GM19467 (cell line): ENCODE results near the gene KCTD15.
"Not testable (repeated sequence)": the region's sequence is repeated elsewhere in the genome, so short reads cannot be mapped to it uniquely, and the experiment has no call there.

Experiments
- ATAC-seq: cut with Tn5 transposase; IDR thresholded peaks from one replicate; pipeline ENCODE4 v1.9.1; 2021; ENCODE audit warnings: mild to moderate bottlenecking, moderate library complexity; ENCODE audit not compliant: unreplicated experiment

Gene KCTD15

DNA sequence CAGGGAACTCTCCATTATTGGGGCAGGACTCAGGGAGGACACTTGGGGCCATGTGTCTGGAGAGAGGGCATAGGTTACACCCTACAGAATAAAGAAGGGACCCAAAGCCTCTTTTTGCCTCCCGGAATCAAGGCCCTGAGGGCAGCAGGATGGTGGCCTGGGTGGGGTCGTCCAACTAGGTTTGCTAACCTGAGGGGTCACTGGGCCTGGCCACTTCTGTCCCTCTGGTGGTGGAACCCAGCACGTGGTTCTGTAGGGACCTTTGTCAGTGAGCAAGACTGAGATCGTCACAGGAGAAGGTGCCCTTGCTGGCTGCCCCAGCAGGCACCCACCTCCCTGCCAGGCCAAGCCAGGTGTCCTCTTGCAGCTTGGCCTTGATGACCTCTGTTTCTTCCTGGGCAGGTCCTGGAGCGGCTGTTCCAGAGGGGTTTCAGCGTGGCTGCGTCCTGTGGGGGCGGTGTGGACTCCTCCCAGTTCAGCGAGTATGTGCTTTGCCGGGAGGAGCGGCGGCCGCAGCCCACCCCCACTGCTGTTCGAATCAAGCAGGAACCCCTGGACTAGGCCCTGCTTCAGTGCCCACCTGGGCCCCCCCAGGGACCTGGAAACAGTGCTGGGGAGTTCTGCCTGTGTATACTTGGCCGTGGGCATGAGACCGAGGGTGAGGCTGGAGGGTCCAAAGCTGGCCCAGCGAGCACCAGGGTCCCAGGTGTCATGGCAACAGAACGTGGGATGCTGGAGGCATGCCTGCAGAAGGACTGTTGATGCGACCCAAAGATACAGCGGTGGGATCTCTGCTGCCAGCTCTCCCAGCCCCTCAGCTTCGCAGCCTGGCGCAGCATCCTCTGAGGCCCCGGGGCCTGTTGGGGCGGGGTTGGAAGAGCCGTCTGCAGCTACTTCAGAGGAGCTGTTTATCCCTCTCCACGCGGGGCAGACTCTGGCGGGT is 16.0 kb downstream of the KCTD15 start:
- ATAC-seq, result no peak

DNA sequence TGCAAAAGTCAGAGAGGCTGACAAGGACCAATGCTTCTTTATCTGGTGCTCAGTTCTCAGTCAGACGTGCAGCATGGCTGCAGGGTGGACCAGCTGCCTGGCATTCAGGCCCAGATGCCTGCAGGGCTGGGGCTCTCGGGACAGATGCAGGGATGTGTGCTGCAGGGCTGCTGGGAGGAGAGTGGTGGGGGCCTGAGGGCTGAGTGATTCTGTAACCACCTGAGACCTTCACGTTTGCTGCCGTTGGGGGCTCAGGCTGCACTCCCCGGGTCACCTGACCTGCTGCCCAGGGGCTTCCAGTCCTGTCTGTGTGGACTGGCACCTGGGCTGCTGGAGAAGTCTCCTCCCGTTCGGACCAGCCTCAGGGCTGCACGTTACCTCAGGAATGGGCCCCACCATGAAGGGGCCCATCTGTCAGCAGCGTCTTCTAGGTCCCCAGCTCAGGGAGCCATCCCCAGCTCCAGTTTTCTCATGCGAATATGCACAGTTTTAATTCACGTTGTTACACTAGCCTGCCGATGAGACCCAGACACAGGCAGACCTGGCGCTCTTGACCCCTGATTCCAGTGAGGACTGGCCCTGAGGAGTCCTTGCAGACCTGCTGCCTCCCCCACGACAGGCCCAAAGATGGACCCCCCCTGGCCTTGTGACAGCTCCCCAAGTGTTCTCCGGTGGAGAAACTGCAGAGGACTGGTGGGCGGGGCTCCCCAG is 16.9 kb downstream of the KCTD15 start:
- no peak for ATAC-seq

DNA sequence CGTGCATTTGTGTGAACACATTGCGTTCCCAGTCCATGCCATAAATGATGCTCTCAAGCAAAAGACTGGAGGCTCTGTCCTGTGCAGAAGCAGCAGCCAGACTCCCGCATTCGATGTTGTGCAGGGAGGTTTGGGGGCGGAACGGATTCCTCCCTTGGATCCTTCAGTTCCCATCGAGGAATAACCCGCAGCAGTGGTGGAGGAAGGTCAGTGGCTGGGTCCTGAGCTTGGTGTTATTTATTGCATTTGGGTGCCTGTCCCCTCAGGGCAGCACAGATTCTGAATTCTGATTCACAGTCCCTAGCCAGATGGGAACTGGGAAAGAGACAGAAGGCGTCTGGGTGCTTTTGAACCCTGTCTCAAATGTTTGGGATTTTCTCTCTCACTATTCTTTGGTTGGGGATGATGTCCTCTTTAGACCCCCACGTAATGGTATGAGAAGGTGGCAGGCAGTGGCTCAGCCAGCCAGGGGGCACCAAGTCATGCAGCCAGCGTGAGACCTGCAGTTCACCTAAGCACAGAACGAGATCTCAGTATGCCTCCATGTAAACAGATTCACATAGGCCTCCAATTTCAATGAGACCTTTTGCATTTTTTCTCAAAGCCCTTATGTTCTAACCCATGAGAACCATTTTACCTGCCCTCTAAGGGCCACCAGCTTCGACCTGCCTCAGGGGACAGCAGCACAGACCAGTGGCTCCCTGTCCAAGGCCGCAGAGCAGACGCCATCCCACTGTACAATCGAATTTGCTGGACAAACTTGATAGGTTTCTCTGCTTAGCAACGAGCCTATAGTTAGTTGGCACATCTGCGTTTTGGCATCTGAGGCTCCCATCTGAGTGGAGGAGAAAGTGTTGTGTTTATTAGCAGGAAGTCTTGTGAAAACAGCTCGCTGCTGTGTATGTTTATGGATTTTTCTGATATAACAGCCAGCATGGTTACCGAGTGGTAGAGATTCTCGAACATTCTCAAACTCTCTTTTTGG is 17.8 kb downstream of the KCTD15 start:
- no peak for ATAC-seq

- ATAC-seq, result no peak
These were observed 19.0 kb downstream of the KCTD15 start for GRCh38 chr19:33815380-33816340.

DNA sequence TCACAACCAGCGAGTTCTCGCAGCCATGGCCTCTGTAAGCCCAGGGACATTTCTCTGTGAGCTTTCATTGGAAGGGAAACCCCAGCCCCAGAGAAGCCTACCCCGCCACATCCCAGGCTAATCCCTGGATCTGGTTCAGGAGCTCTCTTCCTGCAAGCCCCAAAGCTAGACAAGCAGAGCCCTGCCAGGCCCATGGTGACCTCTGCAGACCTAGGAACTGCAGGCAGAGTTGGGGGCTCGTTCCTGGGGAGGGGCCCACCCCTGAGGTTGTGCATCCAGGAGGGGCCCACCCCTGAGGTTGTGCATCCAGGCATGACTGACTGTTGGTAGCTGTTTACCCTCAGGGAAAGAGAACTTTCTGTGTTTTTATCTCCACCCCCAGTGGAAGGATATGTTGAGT is 21.7 kb downstream of the KCTD15 start:
- no peak for ATAC-seq

DNA sequence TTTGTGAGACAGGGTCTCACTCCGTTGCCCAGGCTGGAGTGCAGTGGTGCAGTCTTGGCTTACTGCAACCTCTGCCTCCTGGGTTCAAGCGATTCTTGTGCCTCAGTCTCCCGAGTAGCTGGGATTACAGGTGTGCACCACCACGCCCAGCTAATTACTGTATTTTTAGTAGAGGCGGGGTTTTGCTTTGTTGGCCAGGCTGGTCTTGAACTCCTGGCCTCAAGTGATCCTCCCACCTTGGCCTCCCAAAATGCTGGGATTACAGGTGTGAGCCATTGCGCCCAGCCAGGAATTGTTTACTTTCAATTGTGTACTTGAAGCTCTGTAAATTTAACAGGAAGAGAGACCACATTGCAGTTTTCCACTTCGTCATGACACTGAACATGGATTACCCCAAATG is 22.4 kb downstream of the KCTD15 start:
- ATAC-seq, result not testable (repeated sequence)

GRCh38 chr19:33819506-33819879 is 22.8 kb downstream of the KCTD15 start:
- ATAC-seq, result no peak

DNA sequence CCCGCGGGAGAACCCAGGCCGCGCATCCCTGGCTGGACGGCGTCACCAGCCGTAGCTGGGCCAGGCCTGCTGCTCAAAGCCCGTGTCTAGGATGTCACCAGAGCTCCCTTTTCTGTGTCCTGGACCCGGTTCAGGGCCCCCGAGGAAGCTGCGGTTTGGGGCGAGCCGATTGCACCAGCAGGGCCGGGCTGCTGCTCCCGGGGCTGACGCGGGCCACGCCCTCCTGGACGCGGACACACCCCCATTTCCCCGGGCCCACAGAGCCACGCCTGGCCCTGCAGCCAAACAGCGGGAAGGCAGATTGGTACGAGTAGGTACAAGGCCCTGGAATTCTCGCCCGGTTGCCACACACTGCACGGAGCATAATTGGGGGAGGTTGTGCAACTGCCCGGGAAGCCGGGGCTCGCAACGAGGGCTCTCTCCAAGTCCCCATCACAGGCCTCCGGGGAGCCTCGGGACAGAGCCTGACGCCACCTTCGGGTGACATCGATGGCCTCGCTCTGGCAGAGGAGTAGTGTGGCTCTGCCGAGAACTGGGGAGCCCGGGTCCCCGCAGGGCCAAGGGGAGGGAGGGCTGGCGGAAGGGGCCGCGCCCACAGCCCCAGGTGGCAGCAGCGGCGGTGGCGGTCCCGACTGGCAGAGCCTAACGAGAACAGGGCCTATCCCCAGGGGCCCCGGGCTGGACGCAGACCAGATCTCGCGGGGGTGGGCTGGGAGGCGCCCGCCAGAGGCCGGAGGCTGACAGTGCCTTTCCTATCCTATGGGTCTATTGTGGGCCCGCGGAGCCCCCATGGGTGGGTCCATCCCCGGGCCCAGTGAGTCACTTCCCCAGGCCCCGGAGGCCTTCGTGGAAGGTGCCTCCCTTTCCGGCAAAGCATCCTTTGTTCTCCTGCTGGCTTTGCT is 23.5 kb downstream of the KCTD15 start:
- no peak for ATAC-seq

DNA sequence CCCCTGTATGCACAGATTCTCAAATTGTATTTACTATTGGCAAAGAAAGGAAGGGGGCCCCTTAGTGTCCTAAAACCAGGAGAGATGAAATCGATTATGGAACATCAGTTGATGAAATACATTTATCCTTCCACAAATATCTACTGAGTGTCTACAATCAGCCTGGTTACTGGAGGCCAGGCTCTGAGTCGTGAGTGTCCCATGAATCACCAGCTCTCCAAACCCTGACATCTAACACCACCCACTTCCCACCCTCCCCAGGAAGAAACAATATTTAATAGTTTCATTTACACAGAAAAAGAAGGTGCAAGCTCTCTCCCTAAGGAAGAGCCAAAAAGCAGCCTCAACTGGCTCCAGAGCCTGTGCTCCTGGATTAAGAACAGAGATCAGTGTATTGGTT is 25.2 kb downstream of the KCTD15 start:
- ATAC-seq, result no peak

DNA sequence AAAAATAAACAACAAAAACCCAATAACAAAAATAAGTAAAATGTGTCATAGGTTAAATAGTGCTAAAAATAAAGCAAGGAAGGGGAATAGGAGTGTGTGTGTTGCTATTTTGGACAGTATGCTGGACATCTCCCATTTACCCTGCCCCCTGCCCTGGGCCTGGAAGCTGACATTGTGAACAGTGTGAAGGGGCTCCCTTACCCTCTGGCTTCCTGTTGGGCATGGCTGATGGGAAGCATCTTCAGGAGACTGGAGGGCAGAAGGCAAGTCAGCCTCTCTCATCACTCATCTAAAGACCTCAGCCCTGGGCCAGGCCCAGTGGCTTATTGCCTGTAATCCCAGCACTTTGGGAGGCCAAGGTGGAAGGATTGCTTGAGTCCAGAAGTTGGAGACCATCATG is 26.7 kb downstream of the KCTD15 start:
- no peak for ATAC-seq

DNA sequence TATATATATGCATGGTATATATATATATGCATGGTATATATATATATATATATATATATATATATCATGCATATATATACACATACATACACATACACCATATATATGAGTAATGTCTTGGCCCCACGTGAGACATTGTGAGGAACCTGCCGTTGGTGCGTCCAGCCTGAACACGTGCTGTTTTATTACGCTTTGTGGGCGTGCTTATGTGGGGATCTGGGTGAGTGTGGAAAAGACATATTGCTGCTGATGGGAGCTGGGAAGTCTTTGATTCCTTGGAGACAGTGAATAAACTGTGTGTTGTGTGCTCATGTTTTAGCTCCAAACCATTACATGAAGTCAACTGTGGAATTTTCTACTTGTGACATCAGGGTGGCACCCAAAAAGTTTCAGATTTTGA is 28.9 kb downstream of the KCTD15 start:
- no peak for ATAC-seq

GRCh38 chr19:33826521-33826920 is 29.9 kb downstream of the KCTD15 start:
- no peak for ATAC-seq

DNA sequence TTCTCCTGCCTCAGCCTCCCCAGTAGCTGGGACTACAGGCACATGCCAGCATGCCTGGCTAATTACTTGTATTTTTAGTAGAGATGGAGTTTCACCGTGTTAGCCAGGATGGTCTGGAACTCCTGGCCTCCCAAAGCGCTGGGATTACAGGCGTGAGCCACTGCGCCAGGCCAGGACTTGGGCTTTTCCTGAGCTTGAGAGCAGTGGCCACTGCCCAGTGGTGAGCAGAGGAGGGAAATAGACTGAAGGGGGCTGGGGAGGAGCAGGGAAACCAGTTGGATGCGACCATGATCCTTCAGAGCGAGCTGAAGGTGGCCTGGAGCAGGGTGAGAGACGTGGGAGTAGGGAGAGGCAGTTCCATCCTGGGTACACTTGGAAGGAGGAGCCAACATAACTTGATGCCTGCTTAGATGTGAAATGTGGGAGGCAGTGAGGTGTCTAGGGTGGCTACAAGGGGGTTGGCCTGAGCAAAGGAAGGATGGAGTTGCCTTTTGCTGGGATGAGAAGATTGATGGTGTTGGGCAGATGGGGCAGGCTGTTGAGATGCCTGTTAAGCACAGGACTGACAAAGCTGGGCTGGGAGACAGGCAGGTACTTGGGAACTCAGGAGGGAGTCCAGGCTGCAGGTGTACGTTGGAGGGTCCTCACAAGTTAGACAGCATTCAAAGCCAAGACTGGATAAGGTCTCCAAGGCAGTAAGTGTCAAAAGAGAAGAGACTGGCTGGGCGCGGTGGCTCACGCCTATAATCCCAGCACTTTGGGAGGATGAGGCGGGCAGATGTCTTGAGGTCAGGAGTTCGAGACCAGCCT is 31.8 kb downstream of the KCTD15 start:
- ATAC-seq, result no peak

DNA sequence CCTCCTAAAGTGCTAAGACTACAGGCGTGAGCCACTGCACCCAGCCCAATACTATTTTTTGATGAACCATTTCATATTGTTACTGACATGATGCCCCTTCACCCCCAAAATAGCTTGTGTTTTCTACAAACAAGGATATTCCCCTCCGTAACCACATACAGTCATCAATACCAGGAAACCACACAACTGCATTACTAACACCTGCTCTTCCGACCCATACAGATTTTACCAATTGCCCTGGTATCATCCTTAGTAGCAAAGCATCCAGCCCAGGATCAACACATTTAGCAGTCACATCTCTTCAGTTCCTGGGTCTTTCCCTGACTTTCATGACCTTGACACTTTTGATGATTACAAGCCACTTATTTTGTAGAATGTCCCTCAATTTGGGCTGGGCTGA is 33.6 kb downstream of the KCTD15 start:
- ATAC-seq, result no peak

DNA sequence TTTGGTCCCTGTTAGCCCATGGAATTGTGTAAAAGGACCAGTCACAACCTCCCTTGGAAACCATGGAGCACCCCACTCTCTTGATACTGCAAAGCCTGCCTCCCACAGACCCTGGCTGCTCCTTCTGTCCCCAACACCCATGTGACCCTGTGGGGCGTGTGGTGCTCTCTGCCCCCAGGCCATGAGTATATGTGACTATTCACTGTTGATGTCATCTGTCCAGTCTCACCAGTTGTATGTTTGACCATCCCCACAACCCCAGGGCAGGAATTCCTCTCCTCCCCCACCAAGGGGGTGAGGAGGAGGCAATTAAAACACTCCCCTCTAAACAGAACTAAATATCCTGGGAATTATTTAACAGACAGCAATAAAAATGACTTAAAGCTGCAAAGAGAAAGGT is 35.2 kb downstream of the KCTD15 start:
- ATAC-seq, result no peak

- no peak for ATAC-seq
These were observed 36.0 kb downstream of the KCTD15 start for GRCh38 chr19:33832633-33833032.

GRCh38 chr19:33840382-33840781 is 43.7 kb downstream of the KCTD15 start:
- ATAC-seq, result no peak

DNA sequence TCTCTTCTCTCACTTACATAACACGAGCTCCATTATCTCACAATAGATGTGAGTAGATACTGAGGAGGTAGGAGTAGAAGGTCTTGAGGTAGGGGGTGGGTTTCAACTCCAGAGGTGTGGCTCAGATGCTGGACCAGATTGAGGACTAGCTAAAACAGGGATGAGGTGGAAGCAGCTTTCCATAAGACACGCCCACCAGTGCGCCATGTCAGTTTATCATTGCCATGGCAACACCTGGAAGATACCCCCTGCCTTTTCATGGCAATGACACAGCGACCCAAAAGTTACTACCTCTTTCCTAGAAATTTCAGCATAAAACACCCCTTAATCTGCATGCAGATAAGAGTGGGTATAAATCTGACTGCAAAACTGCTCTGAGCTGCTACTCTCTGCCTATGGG is 44.1 kb downstream of the KCTD15 start:
- no peak for ATAC-seq
